HL-60 (cell line): ENCODE results near the gene MRPL48.

Source experiments
- DNase-seq, 2 experiments: peaks; one replicate each; pipeline ENCODE4 v3.0.0-alpha.2; 2010 to 2020; ENCODE audit warnings: low read depth in 1 of 2, low spot score in 1 of 2
- H3K27ac ChIP-seq: fragments of 250-450 bp; sonication (Bioruptor Pico); replicated peaks from 2 replicates; pipeline ENCODE4 v1.5.1; 2020; ENCODE audit warnings: mild to moderate bottlenecking, moderate library complexity
- H3K27me3 ChIP-seq: fragments of 250-450 bp; sonication (Bioruptor Pico); 2 replicates; pipeline ENCODE4 v1.5.1; 2021; ENCODE audit warnings: mild to moderate bottlenecking, moderate library complexity; ENCODE audit not compliant: insufficient read depth, poor library complexity, severe bottlenecking
- H3K4me3 ChIP-seq: replicated peaks from 2 replicates; pipeline ENCODE4 v1.5.1; 2011; ENCODE audit warnings: mild to moderate bottlenecking, control low read depth, low read length; ENCODE audit not compliant: insufficient read depth
- CTCF ChIP-seq: IDR thresholded peaks from one replicate; pipeline ENCODE4 v1.5.1; 2011; ENCODE audit warnings: low read length, control low read depth, inconsistent platforms; ENCODE audit not compliant: insufficient read depth
- GABPA ChIP-seq: IDR thresholded peaks from 2 replicates; pipeline ENCODE4 v1.6.1; 2012; ENCODE audit warnings: low read depth
- POLR2AphosphoS5 ChIP-seq: IDR thresholded peaks from 2 replicates; pipeline ENCODE4 v1.6.1; 2012; ENCODE audit warnings: low read depth
- REST ChIP-seq: IDR thresholded peaks from 2 replicates; pipeline ENCODE4 v1.6.1; 2012; ENCODE audit warnings: low read depth; ENCODE audit not compliant: insufficient replicate concordance
- SPI1 ChIP-seq: IDR thresholded peaks from 2 replicates; pipeline ENCODE4 v1.6.1; 2012; ENCODE audit warnings: low read depth, mild to moderate bottlenecking, borderline replicate concordance

Gene MRPL48

GRCh38 chr11:73746701-73747100 is 41.0 kb upstream of the MRPL48 start:
- H3K27ac ChIP-seq: no peak overlapping the region
- H3K4me3 ChIP-seq: no peak overlapping the region
- no peak for TF ChIP-seq REST
- no peak for TF ChIP-seq SPI1
- TF ChIP-seq POLR2AphosphoS5: no peak
- TF ChIP-seq GABPA: no peak
- TF ChIP-seq CTCF: no peak
- H3K27me3 ChIP-seq: no peaks in the 10 kb centered on the region
- DNase-seq: no peak

GRCh38 chr11:73747762-73748161 is 39.9 kb upstream of the MRPL48 start:
- H3K27me3 ChIP-seq: no peaks in the 10 kb centered on the region
- DNase-seq: no peak
- TF ChIP-seq POLR2AphosphoS5 (no peak), SPI1 (no peak), CTCF (no peak), GABPA (no peak), REST (no peak)
- H3K4me3 ChIP-seq: no peak overlapping the region
- no peak overlapping the region for H3K27ac ChIP-seq

DNA sequence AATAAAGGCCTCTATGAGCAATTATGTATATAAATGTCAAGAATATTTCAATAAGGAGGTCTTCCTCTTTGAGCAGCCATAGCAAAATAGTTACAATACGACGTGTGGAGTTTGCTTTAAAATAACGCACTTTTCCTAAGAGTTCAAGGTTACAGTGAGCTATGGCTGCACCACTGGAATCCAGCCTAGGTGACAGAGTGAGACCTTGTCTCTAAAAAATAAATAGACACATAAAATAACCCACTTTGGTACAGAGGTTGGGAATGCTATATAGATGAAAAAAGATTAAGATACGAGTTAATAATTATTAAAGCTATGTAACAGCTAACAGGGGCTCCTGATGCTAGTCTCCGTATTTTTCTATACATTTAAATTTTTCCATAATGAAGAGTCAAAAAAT is 39.4 kb upstream of the MRPL48 start:
- no peak overlapping the region for H3K4me3 ChIP-seq
- TF ChIP-seq REST (no peak), SPI1 (no peak)
- H3K27me3 ChIP-seq: no peaks in the 10 kb centered on the region
- no peak for DNase-seq
- H3K27ac ChIP-seq: no peak overlapping the region

DNA sequence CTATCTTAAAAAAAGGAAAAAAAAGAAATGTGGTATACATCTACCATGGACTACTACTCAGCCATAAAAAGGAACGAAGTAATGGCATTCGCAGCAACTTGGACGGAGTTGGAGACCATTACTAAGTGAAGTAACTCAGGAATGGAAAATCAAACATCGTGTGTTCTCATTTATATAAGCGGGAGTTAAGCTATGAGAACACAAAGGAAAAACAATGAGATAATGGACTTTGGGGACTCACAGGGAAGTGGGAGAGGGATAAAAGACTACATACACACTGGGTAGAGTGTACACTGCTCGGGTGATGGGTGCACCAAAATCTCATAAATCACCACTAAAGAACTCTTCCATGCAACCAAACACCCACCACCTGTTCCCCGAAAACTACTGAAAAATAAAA is 38.6 kb upstream of the MRPL48 start:
- H3K4me3 ChIP-seq: no peak overlapping the region
- no peaks in the 10 kb centered on the region for H3K27me3 ChIP-seq
- TF ChIP-seq GABPA (no peak), SPI1 (no peak), REST (no peak), CTCF (no peak), POLR2AphosphoS5 (no peak)
- DNase-seq: no peak
- no peak overlapping the region for H3K27ac ChIP-seq
